ENCODE results near the gene TMEM259.

The TMEM259 gene

DNA sequence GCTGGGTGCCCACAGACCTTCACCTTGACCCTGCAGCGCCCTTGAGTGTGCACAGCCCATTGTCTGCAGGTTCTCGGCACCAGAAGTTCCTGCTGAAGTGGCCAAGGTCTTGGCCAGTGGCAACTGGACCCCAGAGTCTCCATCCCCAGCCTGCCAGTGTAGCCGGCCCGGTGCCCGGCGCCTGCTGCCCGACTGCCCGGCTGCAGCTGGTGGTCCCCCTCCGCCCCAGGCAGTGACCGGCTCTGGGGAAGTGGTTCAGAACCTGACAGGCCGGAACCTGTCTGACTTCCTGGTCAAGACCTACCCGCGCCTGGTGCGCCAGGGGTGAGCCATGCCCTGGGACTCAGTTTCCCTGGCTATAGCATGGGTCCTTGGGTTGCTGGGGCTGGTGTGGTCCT is 34.1 kb upstream of the TMEM259 start:
- no peak for DNase-seq

DNA sequence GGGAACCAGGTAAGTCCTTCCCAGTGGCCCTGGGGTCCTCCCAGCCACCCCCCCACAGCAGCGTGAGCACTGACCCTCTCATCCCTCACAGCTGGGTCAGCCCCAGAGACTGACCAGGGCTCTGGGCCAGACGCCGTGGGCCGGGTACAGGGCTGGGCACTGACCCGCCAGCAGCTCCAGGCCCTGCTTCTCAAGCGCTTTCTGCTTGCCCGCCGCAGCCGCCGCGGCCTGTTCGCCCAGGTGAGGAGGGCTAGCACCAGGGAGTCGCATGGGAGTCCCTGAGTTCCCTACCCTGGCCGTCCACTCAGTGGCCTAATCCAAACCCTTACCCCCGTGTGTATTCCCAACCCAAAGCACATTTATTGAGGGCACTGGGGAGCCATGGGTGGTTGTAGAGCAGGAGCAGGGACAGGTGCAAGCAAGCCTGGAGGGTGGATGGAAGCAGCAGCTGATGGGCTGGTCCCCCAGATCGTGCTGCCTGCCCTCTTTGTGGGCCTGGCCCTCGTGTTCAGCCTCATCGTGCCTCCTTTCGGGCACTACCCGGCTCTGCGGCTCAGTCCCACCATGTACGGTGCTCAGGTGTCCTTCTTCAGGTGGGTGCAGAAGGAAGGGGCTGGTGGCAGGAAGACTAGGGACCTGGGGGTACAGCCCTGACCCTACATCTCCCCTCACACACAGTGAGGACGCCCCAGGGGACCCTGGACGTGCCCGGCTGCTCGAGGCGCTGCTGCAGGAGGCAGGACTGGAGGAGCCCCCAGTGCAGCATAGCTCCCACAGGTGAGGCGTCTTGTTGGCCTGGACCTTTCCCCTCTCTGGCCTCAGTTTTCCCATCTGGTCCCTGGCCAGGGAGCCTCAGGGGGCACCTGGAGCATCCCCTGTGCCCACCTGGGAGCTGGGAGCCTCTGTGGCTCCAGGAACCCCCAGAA is 33.4 kb upstream of the TMEM259 start:
- DNase-seq, result no peak

- no peak for DNase-seq
Measured at GRCh38 chr19:1053176-1054101, 32.5 kb upstream of the TMEM259 start.

GRCh38 chr19:1052349-1052975 is 31.5 kb upstream of the TMEM259 start:
- DNase-seq, result no peak

- DNase-seq, result no peak
Measured at GRCh38 chr19:1051791-1052190, 30.9 kb upstream of the TMEM259 start.

DNA sequence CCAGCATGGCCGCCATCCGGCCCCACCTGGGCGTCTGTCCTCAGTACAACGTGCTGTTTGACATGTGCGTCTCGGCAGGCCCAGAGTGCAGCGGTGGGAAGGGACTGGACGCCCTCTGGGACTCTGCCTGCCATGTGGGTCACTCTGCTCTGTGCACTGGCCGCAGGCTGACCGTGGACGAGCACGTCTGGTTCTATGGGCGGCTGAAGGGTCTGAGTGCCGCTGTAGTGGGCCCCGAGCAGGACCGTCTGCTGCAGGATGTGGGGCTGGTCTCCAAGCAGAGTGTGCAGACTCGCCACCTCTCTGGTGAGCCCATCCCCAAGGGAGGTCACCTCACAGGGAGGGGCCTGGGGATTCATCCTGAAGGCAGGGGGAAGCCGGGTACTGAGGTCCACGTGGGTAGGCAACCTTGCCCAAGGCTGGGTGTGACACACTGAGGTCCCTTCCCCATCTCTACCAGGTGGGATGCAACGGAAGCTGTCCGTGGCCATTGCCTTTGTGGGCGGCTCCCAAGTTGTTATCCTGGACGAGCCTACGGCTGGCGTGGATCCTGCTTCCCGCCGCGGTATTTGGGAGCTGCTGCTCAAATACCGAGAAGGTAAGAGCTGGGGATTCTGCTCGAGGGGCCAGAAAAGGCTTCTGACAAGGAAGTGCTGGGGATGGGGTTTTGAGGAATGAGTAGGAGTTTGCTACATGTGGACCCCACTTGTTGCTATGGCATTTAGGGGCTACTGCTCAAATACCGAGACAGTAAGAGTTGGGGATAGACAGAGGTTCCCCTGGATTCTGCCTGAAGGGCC is 30.3 kb upstream of the TMEM259 start:
- DNase-seq, result no peak

- DNase-seq, result no peak
Measured at GRCh38 chr19:1049800-1050199, 28.9 kb upstream of the TMEM259 start.

- no peak for DNase-seq
Measured at GRCh38 chr19:1049106-1049505, 28.2 kb upstream of the TMEM259 start.

- peak; percentile 13 for DNase-seq
Measured at GRCh38 chr19:1047696-1048147, 26.8 kb upstream of the TMEM259 start.

GRCh38 chr19:1046836-1047695 is 26.1 kb upstream of the TMEM259 start:
- DNase-seq, result peak; percentile 17

GRCh38 chr19:1046117-1046626 is 25.2 kb upstream of the TMEM259 start:
- no peak for DNase-seq

GRCh38 chr19:1045247-1045603 is 24.3 kb upstream of the TMEM259 start:
- DNase-seq, result peak; percentile 46

DNA sequence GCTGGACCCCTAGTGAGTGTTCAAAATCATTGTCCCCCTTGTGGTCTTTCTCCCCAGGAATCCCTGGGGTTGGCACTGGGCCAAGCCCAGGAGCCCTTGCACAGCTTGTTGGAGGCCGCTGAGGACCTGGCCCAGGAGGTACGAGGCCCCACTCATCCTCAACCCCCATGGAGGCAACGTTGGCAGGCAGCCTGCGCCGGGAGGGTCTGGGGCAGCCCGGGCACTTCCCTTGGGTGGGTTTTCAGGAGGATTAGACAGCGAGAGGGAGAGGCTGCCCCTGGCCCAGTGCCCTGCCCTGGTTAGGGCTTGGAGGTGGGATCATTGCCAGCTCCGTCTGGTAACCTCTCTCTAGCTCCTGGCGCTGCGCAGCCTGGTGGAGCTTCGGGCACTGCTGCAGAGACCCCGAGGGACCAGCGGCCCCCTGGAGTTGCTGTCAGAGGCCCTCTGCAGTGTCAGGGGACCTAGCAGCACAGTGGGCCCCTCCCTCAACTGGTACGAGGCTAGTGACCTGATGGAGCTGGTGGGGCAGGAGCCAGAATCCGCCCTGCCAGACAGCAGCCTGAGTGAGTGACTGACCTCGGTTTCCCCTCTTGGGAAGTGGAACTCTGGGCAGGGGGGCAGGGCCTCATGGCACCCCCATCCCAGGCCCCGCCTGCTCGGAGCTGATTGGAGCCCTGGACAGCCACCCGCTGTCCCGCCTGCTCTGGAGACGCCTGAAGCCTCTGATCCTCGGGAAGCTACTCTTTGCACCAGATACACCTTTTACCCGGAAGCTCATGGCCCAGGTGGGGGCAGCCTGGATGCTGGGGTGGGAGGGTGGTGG is 22.0 kb upstream of the TMEM259 start:
- DNase-seq, result no peak

- DNase-seq, result no peak
Measured at GRCh38 chr19:1041835-1042685, 21.1 kb upstream of the TMEM259 start.

GRCh38 chr19:1041272-1041834 is 20.4 kb upstream of the TMEM259 start:
- DNase-seq, result no peak

- peak; percentile 90 for DNase-seq
Measured at GRCh38 chr19:1040476-1041271, 19.8 kb upstream of the TMEM259 start.

DNA sequence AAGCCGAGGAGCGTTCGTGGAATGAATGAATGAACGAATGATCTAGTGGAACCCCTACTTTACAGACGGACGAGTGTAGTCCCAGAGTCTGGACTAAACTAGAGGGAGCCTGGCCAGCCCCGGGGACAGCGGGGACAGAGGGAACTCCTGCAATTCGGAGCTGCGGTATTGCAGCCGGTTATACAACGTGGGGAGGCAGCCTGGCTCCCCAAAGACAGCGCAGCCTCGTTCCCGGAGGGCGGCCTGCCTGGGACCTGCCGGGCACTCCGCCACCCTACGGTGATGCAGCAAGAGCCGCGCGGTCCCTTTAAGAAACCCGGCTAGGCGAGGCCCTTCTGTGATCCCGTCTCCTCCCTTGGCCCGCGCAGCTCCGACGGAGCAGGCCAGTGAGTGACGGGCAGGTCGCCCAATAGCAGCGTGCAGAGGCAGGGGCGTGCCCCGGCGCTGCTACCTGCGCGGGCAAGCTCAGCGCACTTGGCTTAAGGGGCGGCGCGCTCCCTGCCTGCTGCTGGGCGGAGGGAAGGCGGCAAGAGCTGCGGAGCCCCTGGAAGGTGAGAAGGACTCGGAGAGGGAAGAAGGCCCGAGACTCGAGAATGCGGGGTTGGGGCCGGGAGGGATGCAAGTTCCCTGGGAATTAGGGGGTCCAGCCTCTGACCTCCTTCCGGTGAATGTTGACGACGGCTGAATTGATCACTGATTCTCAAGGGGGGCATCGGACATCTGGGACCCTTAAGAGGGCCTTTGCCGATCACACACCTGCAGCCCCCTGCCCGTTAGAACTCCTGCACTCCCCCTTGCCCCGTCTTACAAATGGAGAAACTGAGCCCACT is 18.9 kb upstream of the TMEM259 start, which contains the start of gene ABCA7:
TSS of gene ABCA7 (plus strand) at position 462 of the 830 bp plus-strand sequence. CDS start 1,255 bp downstream, outside the sequence.
- peak; percentile 100 for DNase-seq

Data from activated CD8-positive, alpha-beta memory T cell treated with anti-CD3 and anti-CD28 coated beads, Interleukin-2, amount 50 U/mL, for 4 hours (primary cell).